SJSA1 (cell line): Measurements from ENCODE around the gene HABP4. TPM values are rescaled to one million over a fixed set of nuclear protein-coding genes. Genes with fewer than 3 reads are reported as not detected.

Experiments used
- DNase-seq, 2 experiments: peaks; one replicate each; pipeline ENCODE4 v3.0.0-alpha.2; 2015 to 2020; ENCODE audit warnings: low spot score in 2 of 2, low read depth in 1 of 2
- H3K27ac ChIP-seq: fragments of 250-450 bp; sonication (Bioruptor Pico); 2 replicates; pipeline ENCODE4 v1.5.1; 2020; ENCODE audit warnings: mild to moderate bottlenecking, moderate library complexity
- H3K27me3 ChIP-seq: fragments of 250-450 bp; sonication (Bioruptor Pico); replicated peaks from 2 replicates; pipeline ENCODE4 v1.5.1; 2020; ENCODE audit warnings: mild to moderate bottlenecking, moderate library complexity
- H3K36me3 ChIP-seq: fragments of 250-450 bp; sonication (Bioruptor Pico); 2 replicates; pipeline ENCODE4 v1.5.1; 2020; ENCODE audit warnings: mild to moderate bottlenecking
- H3K4me1 ChIP-seq: fragments of 250-450 bp; sonication (Bioruptor Pico); replicated peaks from 2 replicates; pipeline ENCODE4 v1.6.1; 2021; ENCODE audit warnings: mild to moderate bottlenecking
- H3K4me3 ChIP-seq: fragments of 250-450 bp; sonication (Bioruptor Pico); 2 replicates; pipeline ENCODE4 v1.5.1; 2020; ENCODE audit warnings: mild to moderate bottlenecking
- H3K9me3 ChIP-seq: fragments of 250-450 bp; sonication (Bioruptor Pico); replicated peaks from 2 replicates; pipeline ENCODE4 v1.5.1; 2020; ENCODE audit warnings: mild to moderate bottlenecking
- total RNA-seq: library from RNA; depleted of rRNA; stranded (reverse); fragments of >200 nt; shearing (Covaris generic); gene quantifications from 2 replicates; pipeline ENCODE4 v1.2.3, GENCODE V29; 2014; rRNA removed

The HABP4 gene
- 30.7 and 36.1 TPM in 2 replicates for total RNA-seq

GRCh38 chr9:96449845-96450612 lies at the start of gene HABP4:
TSS of gene HABP4 (plus strand) at chr9:96450169. CDS start at chr9:96450280, 111 bp downstream.
- peak; percentile 90 to 94 for DNase-seq
- H3K27ac ChIP-seq, result peak within 1 kb of the TSS; percentile 59; the same call in 1 of the 2 replicates
- H3K9me3 ChIP-seq, result 0 out of 2 replicates have a peak, but pooled peaks cover 2% of the 10 kb centered on the region
- no peaks in the 10 kb centered on the region for H3K27me3 ChIP-seq
- H3K4me1 ChIP-seq, result peaks cover 7% of the 10 kb centered on the region
- H3K4me3 ChIP-seq, result peak within 1 kb of the TSS; percentile 93
- H3K36me3 ChIP-seq, result no peaks in the 10 kb centered on the region; the same call in 1 of the 2 replicates

- Histone ChIP-seq H3K27me3 (no peaks in the 10 kb centered on the region), H3K27ac (no peak overlapping the region), H3K9me3 (no peaks in the 10 kb centered on the region), H3K36me3 (peaks cover 29% of the 10 kb centered on the region), H3K4me3 (no peak overlapping the region), H3K4me1 (no peaks in the 10 kb centered on the region; the same call in 1 of the 2 replicates)
- DNase-seq, result no peak
Measured at GRCh38 chr9:96408409-96409280, 41.3 kb upstream of the HABP4 start.

- no peak overlapping the region for H3K4me3 ChIP-seq
- no peak overlapping the region for H3K27ac ChIP-seq
- H3K36me3 ChIP-seq, result peaks cover 33% of the 10 kb centered on the region
Measured at GRCh38 chr9:96411129-96411838, 38.7 kb upstream of the HABP4 start.

DNA sequence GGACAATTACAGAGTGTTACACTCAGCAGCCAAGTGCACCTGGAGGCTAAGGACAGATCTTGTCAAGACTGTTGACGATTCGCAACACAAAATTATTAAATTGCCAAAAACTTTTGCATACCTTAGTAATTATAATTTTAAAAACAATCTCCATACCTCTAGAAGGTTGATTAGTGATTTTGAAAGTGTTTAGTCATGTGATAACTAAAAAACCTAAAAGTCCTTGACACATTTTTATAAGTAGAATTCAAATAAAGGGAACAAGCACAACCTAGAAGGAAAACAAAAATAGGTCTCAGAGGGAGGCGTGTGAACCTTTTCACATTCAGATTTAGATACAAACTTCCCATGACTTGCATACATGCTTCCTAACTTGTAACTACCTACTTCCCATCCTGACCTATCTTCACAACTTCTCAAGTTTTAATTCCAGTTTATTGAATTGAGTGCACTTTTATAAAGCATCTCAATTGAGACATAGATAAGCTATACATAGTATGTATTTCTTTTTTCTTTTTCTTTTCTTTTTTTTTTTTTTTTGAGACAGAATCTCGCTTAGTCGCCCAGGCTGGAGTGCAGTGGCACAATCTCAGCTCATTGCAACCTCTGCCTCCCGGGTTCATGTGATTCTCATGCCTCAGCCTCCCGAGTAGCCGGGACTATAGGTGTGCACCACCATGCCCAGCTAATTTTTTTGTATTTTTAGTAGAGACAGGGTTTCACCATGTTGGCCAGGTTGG lies 37.6 kb upstream of the HABP4 start:
- H3K27ac ChIP-seq, result no peak overlapping the region
- H3K4me1 ChIP-seq, result peaks cover 8% of the 10 kb centered on the region; the same call in 1 of the 2 replicates
- peaks cover 42% of the 10 kb centered on the region for H3K36me3 ChIP-seq
- no peak overlapping the region for H3K4me3 ChIP-seq
- H3K27me3 ChIP-seq, result no peaks in the 10 kb centered on the region
- H3K9me3 ChIP-seq, result no peaks in the 10 kb centered on the region
- no peak for DNase-seq

More at GRCh38 chr9:96411129-96411838, 38.7 kb upstream of the HABP4 start:
- DNase-seq, result no peak
- H3K27me3 ChIP-seq, result no peaks in the 10 kb centered on the region
- no peaks in the 10 kb centered on the region for H3K9me3 ChIP-seq
- peaks cover 2% of the 10 kb centered on the region; the same call in 1 of the 2 replicates for H3K4me1 ChIP-seq

DNA sequence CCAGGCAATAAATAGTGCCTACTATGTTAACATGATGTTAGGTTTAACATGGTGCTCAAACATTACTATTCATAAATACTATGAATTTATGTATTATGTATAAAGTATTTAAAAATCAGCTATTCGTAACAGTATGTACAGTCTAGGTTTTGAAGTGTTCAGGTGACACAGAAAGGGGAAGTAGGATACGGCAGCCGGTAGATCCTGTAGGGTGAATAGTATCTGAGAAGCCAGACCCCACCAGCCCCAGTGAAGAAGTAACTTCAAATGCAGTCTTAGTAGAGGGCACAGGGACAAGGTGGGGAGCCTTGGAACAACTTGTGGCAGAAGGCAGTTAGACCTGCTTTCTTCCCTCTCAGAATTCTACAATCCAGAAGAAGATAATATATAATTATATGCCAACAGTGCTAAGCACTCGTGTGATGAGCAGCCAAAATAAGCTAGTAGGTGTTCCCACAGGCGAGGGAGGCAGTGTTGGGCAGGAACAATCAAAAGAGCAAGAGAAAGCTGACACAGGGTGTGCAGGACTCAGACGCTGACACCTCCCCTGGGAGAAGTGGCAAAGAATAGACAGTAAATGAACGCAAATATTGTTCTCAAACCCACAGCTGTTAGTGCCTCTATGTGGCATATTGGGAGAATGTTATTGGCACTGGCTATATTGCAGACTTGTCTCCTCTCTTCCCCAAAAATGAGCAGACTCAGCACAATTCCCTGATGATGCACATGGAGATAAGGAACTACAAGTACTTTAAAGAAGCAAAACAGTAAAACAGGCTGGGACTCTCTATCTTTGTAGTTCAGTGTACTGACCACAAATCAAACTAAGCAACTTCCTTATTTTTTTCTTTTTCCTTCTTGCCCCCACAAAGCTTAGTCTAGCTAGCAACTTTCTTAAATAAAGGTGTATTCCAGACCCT lies 36.4 kb upstream of the HABP4 start:
- Histone ChIP-seq H3K27ac (no peak overlapping the region), H3K27me3 (no peaks in the 10 kb centered on the region), H3K4me3 (no peak overlapping the region), H3K9me3 (no peaks in the 10 kb centered on the region), H3K36me3 (peaks cover 44% of the 10 kb centered on the region), H3K4me1 (peaks cover 8% of the 10 kb centered on the region; the same call in 1 of the 2 replicates)
- no peak for DNase-seq

GRCh38 chr9:96417051-96417586 lies 32.9 kb upstream of the HABP4 start:
- peaks cover 30% of the 10 kb centered on the region for H3K4me1 ChIP-seq
- no peaks in the 10 kb centered on the region for H3K27me3 ChIP-seq
- no peaks in the 10 kb centered on the region for H3K9me3 ChIP-seq
- H3K4me3 ChIP-seq, result peak overlapping the region; percentile 77
- peak; percentile 80 to 85 for DNase-seq
- peak overlapping the region; percentile 96 for H3K27ac ChIP-seq
- peaks cover 29% of the 10 kb centered on the region for H3K36me3 ChIP-seq

DNA sequence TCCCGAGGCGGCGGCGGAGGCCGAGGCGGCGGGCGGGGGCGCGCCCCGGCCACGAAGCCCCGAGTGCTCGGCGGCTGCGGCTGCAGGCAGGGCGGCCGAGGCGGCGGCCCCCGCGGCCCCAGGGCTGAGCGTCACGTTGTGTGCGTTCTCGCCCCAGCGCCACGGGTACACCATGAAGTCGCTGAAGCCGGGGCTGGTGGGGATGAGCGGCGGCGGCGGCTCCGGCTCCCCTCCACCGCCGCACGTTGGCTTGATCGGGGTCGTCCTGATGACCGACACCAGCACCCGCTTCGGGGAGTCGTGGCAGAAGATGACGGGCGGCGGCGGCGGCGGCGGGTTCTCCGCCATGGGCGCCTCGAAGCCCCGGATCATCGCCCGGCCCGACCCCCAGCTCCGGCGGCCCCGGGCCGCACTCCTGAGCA lies 32.3 kb upstream of the HABP4 start:
- H3K36me3 ChIP-seq, result peaks cover 29% of the 10 kb centered on the region
- H3K9me3 ChIP-seq, result no peaks in the 10 kb centered on the region
- no peak for DNase-seq
- no peaks in the 10 kb centered on the region for H3K27me3 ChIP-seq
- H3K4me1 ChIP-seq, result peaks cover 30% of the 10 kb centered on the region
- H3K4me3 ChIP-seq, result peak overlapping the region; percentile 77
- H3K27ac ChIP-seq, result peak overlapping the region; percentile 96

- no peaks in the 10 kb centered on the region for H3K27me3 ChIP-seq
- H3K36me3 ChIP-seq, result peaks cover 24% of the 10 kb centered on the region
- DNase-seq, result peak; percentile 98
- H3K9me3 ChIP-seq, result no peaks in the 10 kb centered on the region
- H3K4me1 ChIP-seq, result peaks cover 30% of the 10 kb centered on the region
- peak within 1 kb of the TSS; percentile 96 for H3K27ac ChIP-seq
- H3K4me3 ChIP-seq, result peak within 1 kb of the TSS; percentile 77
Measured at GRCh38 chr9:96418083-96418919, 31.7 kb upstream of the HABP4 start, which contains the start of gene ZNF367. TSS of gene ZNF367 (minus strand) at chr9:96418370. CDS start at chr9:96418032, 338 bp downstream.

DNA sequence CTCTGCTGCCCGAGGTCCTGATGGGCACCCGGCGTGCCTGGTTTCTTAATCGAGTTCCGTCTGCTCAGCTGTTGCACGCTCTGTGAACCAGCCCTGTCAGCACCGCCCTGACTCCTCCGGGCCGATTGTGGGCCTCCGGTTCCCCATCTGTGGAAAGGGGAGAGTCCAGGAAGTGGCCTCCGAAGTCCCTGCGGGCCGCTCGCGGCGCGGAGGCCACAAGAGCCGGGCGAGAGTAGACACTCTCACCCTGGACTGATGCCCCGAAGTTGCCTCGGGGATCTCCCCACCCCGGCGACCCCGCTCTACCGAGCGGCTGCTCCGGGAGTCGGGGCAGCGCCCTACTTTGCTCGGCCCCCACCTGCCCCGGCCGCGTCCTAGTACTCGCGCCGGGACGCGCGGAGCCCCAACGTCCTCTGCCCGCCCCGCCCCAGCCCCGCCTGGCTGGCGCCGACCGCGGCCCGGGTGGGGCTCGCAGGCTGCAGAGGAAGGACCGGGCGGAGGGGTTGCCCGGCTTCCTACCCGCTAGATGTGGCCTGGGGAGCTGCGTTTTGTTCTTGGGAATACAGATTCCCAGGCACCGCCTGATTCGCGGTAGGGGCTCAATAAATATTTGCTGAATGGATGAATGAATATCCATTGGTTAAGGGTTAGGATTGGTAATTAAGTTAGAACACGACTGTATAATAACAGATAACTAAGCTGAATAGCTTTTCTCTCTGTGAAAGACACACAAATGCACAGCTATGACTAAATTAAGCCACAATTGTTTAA lies 30.9 kb upstream of the HABP4 start:
- Histone ChIP-seq H3K36me3 (peaks cover 19% of the 10 kb centered on the region), H3K9me3 (no peaks in the 10 kb centered on the region), H3K4me1 (peaks cover 30% of the 10 kb centered on the region), H3K27me3 (no peaks in the 10 kb centered on the region), H3K4me3 (peak overlapping the region; percentile 77), H3K27ac (peak overlapping the region; percentile 96)
- DNase-seq, result peak; percentile 78 to 90

DNA sequence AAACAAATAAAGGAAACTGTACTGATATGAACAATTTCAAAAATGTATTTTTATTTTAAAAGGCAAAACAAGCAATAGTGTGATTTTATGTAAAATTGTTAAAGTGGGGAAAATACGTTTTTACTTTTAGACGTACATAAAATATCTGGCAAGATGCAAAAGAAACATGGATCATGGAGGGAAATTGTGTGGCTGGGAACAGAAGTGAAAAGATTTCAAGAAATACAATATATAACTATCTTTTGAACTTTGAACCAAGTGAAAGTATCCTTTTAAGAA lies 30.3 kb upstream of the HABP4 start:
- Histone ChIP-seq H3K27ac (peak overlapping the region; percentile 96), H3K4me1 (peaks cover 30% of the 10 kb centered on the region), H3K27me3 (no peaks in the 10 kb centered on the region), H3K36me3 (peaks cover 16% of the 10 kb centered on the region), H3K4me3 (peak overlapping the region; percentile 77), H3K9me3 (no peaks in the 10 kb centered on the region)
- DNase-seq, result peak in 1 of 2 experiments; percentile 25
